Ovary (tissue), 3 donors: Measurements from ENCODE around the gene GUCY1A2.

Experiments
- EP300 ChIP-seq: sonication (generic); formaldehyde crosslinking; IDR thresholded peaks from one replicate; pipeline ENCODE4 v1.6.1; 2017; ENCODE audit warnings: antibody characterized with exemption
- POLR2A ChIP-seq: fragments of 450-650 bp; IDR thresholded peaks from one replicate; pipeline ENCODE4 v1.6.1; 2017; ENCODE audit warnings: antibody characterized with exemption, mild to moderate bottlenecking, moderate library complexity
- TF ChIP-seq, protein P1 (sequence below), 3 donors: fragments of 450-650 bp in 2 of 3; fragments of 200-600 bp in 1 of 3; IDR thresholded peaks; one replicate each; pipeline versions ENCODE4 v1.5.1 to v1.8.0; 2016 to 2022; ENCODE audit warnings: antibody characterized with exemption in 3 of 3, mild to moderate bottlenecking in 1 of 3
- donor health status: DM: no; HTN: no; CAD: no.

DNA sequence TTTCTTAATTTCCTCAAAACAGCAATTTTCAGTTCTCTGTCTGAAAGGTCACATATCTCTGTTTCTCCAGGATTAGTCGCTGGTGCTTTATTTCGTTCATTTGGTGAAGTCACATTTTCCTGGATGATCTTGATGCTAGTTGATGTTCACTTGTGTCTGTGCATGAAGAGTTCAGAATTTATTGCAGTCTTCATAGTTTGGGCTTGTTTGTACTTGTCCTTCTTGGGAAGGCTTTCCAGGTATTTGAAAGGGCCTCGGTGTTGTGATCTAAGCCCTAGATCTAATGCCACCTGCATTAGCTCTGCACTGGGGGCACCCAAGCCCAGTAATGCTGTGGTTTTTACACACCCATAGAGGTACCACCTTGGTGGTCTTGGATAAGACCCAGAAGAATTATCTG is 228.9 kb downstream of the GUCY1A2 start:
- TF ChIP-seq, protein P1, sequence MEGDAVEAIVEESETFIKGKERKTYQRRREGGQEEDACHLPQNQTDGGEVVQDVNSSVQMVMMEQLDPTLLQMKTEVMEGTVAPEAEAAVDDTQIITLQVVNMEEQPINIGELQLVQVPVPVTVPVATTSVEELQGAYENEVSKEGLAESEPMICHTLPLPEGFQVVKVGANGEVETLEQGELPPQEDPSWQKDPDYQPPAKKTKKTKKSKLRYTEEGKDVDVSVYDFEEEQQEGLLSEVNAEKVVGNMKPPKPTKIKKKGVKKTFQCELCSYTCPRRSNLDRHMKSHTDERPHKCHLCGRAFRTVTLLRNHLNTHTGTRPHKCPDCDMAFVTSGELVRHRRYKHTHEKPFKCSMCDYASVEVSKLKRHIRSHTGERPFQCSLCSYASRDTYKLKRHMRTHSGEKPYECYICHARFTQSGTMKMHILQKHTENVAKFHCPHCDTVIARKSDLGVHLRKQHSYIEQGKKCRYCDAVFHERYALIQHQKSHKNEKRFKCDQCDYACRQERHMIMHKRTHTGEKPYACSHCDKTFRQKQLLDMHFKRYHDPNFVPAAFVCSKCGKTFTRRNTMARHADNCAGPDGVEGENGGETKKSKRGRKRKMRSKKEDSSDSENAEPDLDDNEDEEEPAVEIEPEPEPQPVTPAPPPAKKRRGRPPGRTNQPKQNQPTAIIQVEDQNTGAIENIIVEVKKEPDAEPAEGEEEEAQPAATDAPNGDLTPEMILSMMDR (IDR thresholded peaks at IDR 0.05): no peak
- TF ChIP-seq EP300 (no peak), POLR2A (no peak)
